ENCODE results near the gene DPM1.

DPM1 gene

GRCh38 chr20:50929299-50930138 lies 28.8 kb downstream of the DPM1 start:
- Histone ChIP-seq H3K4me3 (ENCODE audit: low read length) (peak overlapping the region; percentile 83), H3K36me3 (ENCODE audit: insufficient read depth, low read length) (peaks cover 70% of the 10 kb centered on the region), H3K4me1 (ENCODE audit: insufficient read depth, low read length) (peaks cover 48% of the 10 kb centered on the region), H3K9ac (ENCODE audit: low read depth, low read length) (peak overlapping the region; percentile 96), H3K27me3 (ENCODE audit: insufficient read depth, low read length) (no peaks in the 10 kb centered on the region), H3K9me3 (ENCODE audit: insufficient read depth, low read depth, low read length) (no peaks in the 10 kb centered on the region), H3K27ac (ENCODE audit: low read depth, low read length) (peak overlapping the region; percentile 95)
- 8% methylated on average over 12 of the region's 13 CpGs for WGBS

- H3K9ac ChIP-seq (ENCODE audit: low read depth, low read length) = 0 out of 2 replicates have a peak overlapping the region, but pooled peaks have one; percentile 9
- no peaks in the 10 kb centered on the region for H3K9me3 ChIP-seq (ENCODE audit: insufficient read depth, low read depth, low read length)
- H3K4me1 ChIP-seq (ENCODE audit: insufficient read depth, low read length) = peaks cover 53% of the 10 kb centered on the region
- H3K36me3 ChIP-seq (ENCODE audit: insufficient read depth, low read length) = peaks cover 70% of the 10 kb centered on the region
- WGBS = 76% methylated on average over 5 of the region's 5 CpGs
- H3K27ac ChIP-seq (ENCODE audit: low read depth, low read length) = no peak overlapping the region
- peak overlapping the region; percentile 83 for H3K4me3 ChIP-seq (ENCODE audit: low read length)
- no peaks in the 10 kb centered on the region for H3K27me3 ChIP-seq (ENCODE audit: insufficient read depth, low read length)
Observed at GRCh38 chr20:50928469-50928868, 29.9 kb downstream of the DPM1 start.

GRCh38 chr20:50926530-50926929 lies 31.8 kb downstream of the DPM1 start:
- Histone ChIP-seq H3K27me3 (ENCODE audit: insufficient read depth, low read length) (no peaks in the 10 kb centered on the region), H3K36me3 (ENCODE audit: insufficient read depth, low read length) (peaks cover 72% of the 10 kb centered on the region), H3K9me3 (ENCODE audit: insufficient read depth, low read depth, low read length) (no peaks in the 10 kb centered on the region), H3K4me3 (ENCODE audit: low read length) (no peak overlapping the region), H3K4me1 (ENCODE audit: insufficient read depth, low read length) (peaks cover 49% of the 10 kb centered on the region), H3K27ac (ENCODE audit: low read depth, low read length) (no peak overlapping the region), H3K9ac (ENCODE audit: low read depth, low read length) (no peak overlapping the region)
- no CpG with 5 or more reads among the region's 1 CpG for WGBS

GRCh38 chr20:50924261-50924920 lies 33.9 kb downstream of the DPM1 start:
- no peaks in the 10 kb centered on the region for H3K27me3 ChIP-seq (ENCODE audit: insufficient read depth, low read length)
- no peaks in the 10 kb centered on the region for H3K9me3 ChIP-seq (ENCODE audit: insufficient read depth, low read depth, low read length)
- H3K4me3 ChIP-seq (ENCODE audit: low read length) = no peak overlapping the region
- peaks cover 53% of the 10 kb centered on the region for H3K4me1 ChIP-seq (ENCODE audit: insufficient read depth, low read length)
- H3K27ac ChIP-seq (ENCODE audit: low read depth, low read length) = no peak overlapping the region
- H3K36me3 ChIP-seq (ENCODE audit: insufficient read depth, low read length) = peaks cover 89% of the 10 kb centered on the region
- WGBS = 88% methylated on average over 2 of the region's 2 CpGs
- H3K9ac ChIP-seq (ENCODE audit: low read depth, low read length) = no peak overlapping the region

GRCh38 chr20:50921803-50922501 lies 36.4 kb downstream of the DPM1 start:
- Histone ChIP-seq H3K4me3 (ENCODE audit: low read length) (no peak overlapping the region), H3K36me3 (ENCODE audit: insufficient read depth, low read length) (peaks cover 90% of the 10 kb centered on the region), H3K27me3 (ENCODE audit: insufficient read depth, low read length) (no peaks in the 10 kb centered on the region), H3K27ac (ENCODE audit: low read depth, low read length) (no peak overlapping the region), H3K9me3 (ENCODE audit: insufficient read depth, low read depth, low read length) (no peaks in the 10 kb centered on the region), H3K4me1 (ENCODE audit: insufficient read depth, low read length) (peaks cover 46% of the 10 kb centered on the region), H3K9ac (ENCODE audit: low read depth, low read length) (no peak overlapping the region)
- WGBS = 94% methylated on average over 6 of the region's 8 CpGs

DNA sequence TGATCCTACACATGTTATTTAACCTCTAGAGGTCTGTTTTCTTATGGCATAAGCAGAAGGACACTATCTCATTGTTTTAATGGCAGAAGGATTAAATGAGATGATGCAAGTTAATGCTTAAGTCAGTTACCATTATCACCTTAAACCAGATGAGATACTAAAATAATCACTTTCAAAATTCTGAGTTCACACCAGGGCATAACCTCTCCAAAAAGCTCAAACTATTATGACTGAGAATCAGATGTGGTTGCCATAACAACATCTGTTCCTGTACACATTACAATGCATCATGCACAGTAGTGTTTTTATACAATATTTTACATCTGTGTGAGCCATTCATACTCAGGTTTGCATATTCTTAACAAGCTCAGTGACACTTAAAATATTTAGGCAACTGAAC lies 37.3 kb downstream of the DPM1 start:
- no peak overlapping the region for H3K4me3 ChIP-seq (ENCODE audit: low read length)
- no peaks in the 10 kb centered on the region for H3K27me3 ChIP-seq (ENCODE audit: insufficient read depth, low read length)
- H3K9ac ChIP-seq (ENCODE audit: low read depth, low read length) = no peak overlapping the region
- peaks cover 46% of the 10 kb centered on the region for H3K4me1 ChIP-seq (ENCODE audit: insufficient read depth, low read length)
- H3K27ac ChIP-seq (ENCODE audit: low read depth, low read length) = no peak overlapping the region
- H3K9me3 ChIP-seq (ENCODE audit: insufficient read depth, low read depth, low read length) = no peaks in the 10 kb centered on the region
- peaks cover 90% of the 10 kb centered on the region for H3K36me3 ChIP-seq (ENCODE audit: insufficient read depth, low read length)

- Histone ChIP-seq H3K27ac (ENCODE audit: low read depth, low read length) (no peak overlapping the region), H3K36me3 (ENCODE audit: insufficient read depth, low read length) (peaks cover 90% of the 10 kb centered on the region)
Observed at GRCh38 chr20:50919567-50919966, 38.8 kb downstream of the DPM1 start.

GRCh38 chr20:50918403-50918802 lies 39.9 kb downstream of the DPM1 start:
- Histone ChIP-seq H3K9me3 (ENCODE audit: insufficient read depth, low read depth, low read length) (no peaks in the 10 kb centered on the region), H3K27ac (ENCODE audit: low read depth, low read length) (no peak overlapping the region), H3K9ac (ENCODE audit: low read depth, low read length) (no peak overlapping the region), H3K27me3 (ENCODE audit: insufficient read depth, low read length) (no peaks in the 10 kb centered on the region), H3K36me3 (ENCODE audit: insufficient read depth, low read length) (peaks cover 89% of the 10 kb centered on the region), H3K4me3 (ENCODE audit: low read length) (no peak overlapping the region), H3K4me1 (ENCODE audit: insufficient read depth, low read length) (peaks cover 55% of the 10 kb centered on the region)
- 92% methylated on average over 3 of the region's 3 CpGs for WGBS

More at GRCh38 chr20:50919567-50919966, 38.8 kb downstream of the DPM1 start:
- Histone ChIP-seq H3K4me3 (ENCODE audit: low read length) (no peak overlapping the region), H3K9ac (ENCODE audit: low read depth, low read length) (no peak overlapping the region), H3K27me3 (ENCODE audit: insufficient read depth, low read length) (no peaks in the 10 kb centered on the region), H3K9me3 (ENCODE audit: insufficient read depth, low read depth, low read length) (no peaks in the 10 kb centered on the region), H3K4me1 (ENCODE audit: insufficient read depth, low read length) (peaks cover 48% of the 10 kb centered on the region)
- 92% methylated on average over 6 of the region's 6 CpGs for WGBS

DNA sequence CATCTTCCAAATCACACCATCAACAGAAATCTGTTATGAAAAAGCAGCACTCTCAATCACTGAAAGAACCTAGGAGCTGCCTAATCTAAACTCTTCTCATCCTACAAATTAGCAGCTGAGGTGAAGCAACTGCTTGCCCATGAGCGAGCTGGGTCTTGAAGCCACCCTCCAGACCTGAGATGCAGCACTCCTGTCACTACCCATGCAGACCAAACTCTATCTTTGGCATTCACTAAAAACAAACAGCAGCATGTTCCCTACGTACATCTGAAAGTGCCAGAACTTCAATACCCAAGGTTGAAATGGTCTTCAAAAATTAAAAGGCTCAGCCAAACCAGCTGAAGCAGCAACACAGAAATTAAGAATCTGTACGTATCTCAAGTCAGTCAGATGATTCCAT lies 41.4 kb downstream of the DPM1 start:
- Histone ChIP-seq H3K9me3 (ENCODE audit: insufficient read depth, low read depth, low read length) (no peaks in the 10 kb centered on the region), H3K27me3 (ENCODE audit: insufficient read depth, low read length) (no peaks in the 10 kb centered on the region), H3K27ac (ENCODE audit: low read depth, low read length) (no peak overlapping the region), H3K4me3 (ENCODE audit: low read length) (no peak overlapping the region), H3K9ac (ENCODE audit: low read depth, low read length) (no peak overlapping the region), H3K4me1 (ENCODE audit: insufficient read depth, low read length) (peaks cover 51% of the 10 kb centered on the region), H3K36me3 (ENCODE audit: insufficient read depth, low read length) (peaks cover 90% of the 10 kb centered on the region)
- WGBS = 88% methylated on average over 3 of the region's 3 CpGs

GRCh38 chr20:50916257-50916656 lies 42.1 kb downstream of the DPM1 start:
- Histone ChIP-seq H3K4me3 (ENCODE audit: low read length) (no peak overlapping the region), H3K9ac (ENCODE audit: low read depth, low read length) (no peak overlapping the region), H3K27ac (ENCODE audit: low read depth, low read length) (no peak overlapping the region), H3K9me3 (ENCODE audit: insufficient read depth, low read depth, low read length) (no peaks in the 10 kb centered on the region), H3K36me3 (ENCODE audit: insufficient read depth, low read length) (peaks cover 90% of the 10 kb centered on the region), H3K27me3 (ENCODE audit: insufficient read depth, low read length) (no peaks in the 10 kb centered on the region), H3K4me1 (ENCODE audit: insufficient read depth, low read length) (peaks cover 51% of the 10 kb centered on the region)
- WGBS = 86% methylated on average over 5 of the region's 5 CpGs

- Histone ChIP-seq H3K4me3 (ENCODE audit: low read length) (no peak overlapping the region), H3K9me3 (ENCODE audit: insufficient read depth, low read depth, low read length) (no peaks in the 10 kb centered on the region), H3K4me1 (ENCODE audit: insufficient read depth, low read length) (peaks cover 51% of the 10 kb centered on the region), H3K36me3 (ENCODE audit: insufficient read depth, low read length) (peaks cover 89% of the 10 kb centered on the region), H3K27me3 (ENCODE audit: insufficient read depth, low read length) (no peaks in the 10 kb centered on the region), H3K27ac (ENCODE audit: low read depth, low read length) (no peak overlapping the region), H3K9ac (ENCODE audit: low read depth, low read length) (no peak overlapping the region)
- whole genome bisulfite sequencing = 77% methylated on average over 3 of the region's 3 CpGs
Observed at GRCh38 chr20:50915424-50915823, 42.9 kb downstream of the DPM1 start.
